HL-60 (cell line): Measurements from ENCODE around the gene KANSL1.
A peak's percentile ranks its signal among the peaks of the same experiment; 100 is the strongest.

Experiments used
- DNase-seq, 2 experiments: peaks; one replicate each; pipeline ENCODE4 v3.0.0-alpha.2; 2010 to 2020; ENCODE audit warnings: low read depth in 1 of 2, low spot score in 1 of 2
- H3K27ac ChIP-seq: fragments of 250-450 bp; sonication (Bioruptor Pico); replicated peaks from 2 replicates; pipeline ENCODE4 v1.5.1; 2020; ENCODE audit warnings: mild to moderate bottlenecking, moderate library complexity
- H3K27me3 ChIP-seq: fragments of 250-450 bp; sonication (Bioruptor Pico); 2 replicates; pipeline ENCODE4 v1.5.1; 2021; ENCODE audit warnings: mild to moderate bottlenecking, moderate library complexity; ENCODE audit not compliant: insufficient read depth, poor library complexity, severe bottlenecking
- H3K4me3 ChIP-seq: replicated peaks from 2 replicates; pipeline ENCODE4 v1.5.1; 2011; ENCODE audit warnings: mild to moderate bottlenecking, control low read depth, low read length; ENCODE audit not compliant: insufficient read depth
- CTCF ChIP-seq: IDR thresholded peaks from one replicate; pipeline ENCODE4 v1.5.1; 2011; ENCODE audit warnings: low read length, control low read depth, inconsistent platforms; ENCODE audit not compliant: insufficient read depth
- GABPA ChIP-seq: IDR thresholded peaks from 2 replicates; pipeline ENCODE4 v1.6.1; 2012; ENCODE audit warnings: low read depth
- POLR2AphosphoS5 ChIP-seq: IDR thresholded peaks from 2 replicates; pipeline ENCODE4 v1.6.1; 2012; ENCODE audit warnings: low read depth
- REST ChIP-seq: IDR thresholded peaks from 2 replicates; pipeline ENCODE4 v1.6.1; 2012; ENCODE audit warnings: low read depth; ENCODE audit not compliant: insufficient replicate concordance
- SPI1 ChIP-seq: IDR thresholded peaks from 2 replicates; pipeline ENCODE4 v1.6.1; 2012; ENCODE audit warnings: low read depth, mild to moderate bottlenecking, borderline replicate concordance

The KANSL1 gene

GRCh38 chr17:46031440-46031839 lies 161.8 kb downstream of the KANSL1 start:
- no peak for TF ChIP-seq GABPA
- no peak for TF ChIP-seq REST
- TF ChIP-seq POLR2AphosphoS5: no peak
- no peak for TF ChIP-seq SPI1
- no peak for TF ChIP-seq CTCF

GRCh38 chr17:46030752-46031151 lies 162.5 kb downstream of the KANSL1 start:
- DNase-seq: no peak
- Histone ChIP-seq H3K27ac (no peak overlapping the region), H3K27me3 (no peaks in the 10 kb centered on the region), H3K4me3 (no peak overlapping the region)
- no peak for TF ChIP-seq SPI1
- TF ChIP-seq CTCF: no peak

More at GRCh38 chr17:46031440-46031839, 161.8 kb downstream of the KANSL1 start:
- DNase-seq: no peak
- Histone ChIP-seq H3K4me3 (no peak overlapping the region), H3K27me3 (no peaks in the 10 kb centered on the region), H3K27ac (no peak overlapping the region)

GRCh38 chr17:46029627-46030026 lies 163.6 kb downstream of the KANSL1 start:
- no peak overlapping the region for H3K4me3 ChIP-seq
- TF ChIP-seq SPI1 (no peak), CTCF (no peak), GABPA (no peak), POLR2AphosphoS5 (no peak), REST (no peak)
- no peak overlapping the region for H3K27ac ChIP-seq

GRCh38 chr17:46028981-46029565 lies 164.2 kb downstream of the KANSL1 start:
- TF ChIP-seq POLR2AphosphoS5 (no peak), SPI1 (peak; percentile 13; the same call in 1 of the 2 replicates)
- peak in 1 of 2 experiments; percentile 22 for DNase-seq
- H3K27ac ChIP-seq: peak overlapping the region; percentile 88; the same call in 1 of the 2 replicates

More at GRCh38 chr17:46029627-46030026, 163.6 kb downstream of the KANSL1 start:
- H3K27me3 ChIP-seq: no peaks in the 10 kb centered on the region
- DNase-seq: no peak

More at GRCh38 chr17:46028981-46029565, 164.2 kb downstream of the KANSL1 start:
- H3K27me3 ChIP-seq: no peaks in the 10 kb centered on the region
- no peak overlapping the region for H3K4me3 ChIP-seq
